Measurements from ENCODE around the gene EPHA7.

GRCh38 chr6:93373445-93373844 lies 45.9 kb downstream of the EPHA7 start:
- TF ChIP-seq RAD21 (IDR thresholded peaks at IDR 0.05; ENCODE audit: low read depth) (no peak), POLR2AphosphoS5 (IDR thresholded peaks at IDR 0.05; ENCODE audit: low read depth, low read length) (no peak), FOSL1 (IDR thresholded peaks at IDR 0.05; ENCODE audit: low read depth) (no peak), SIN3A (IDR thresholded peaks at IDR 0.05; ENCODE audit: low read depth) (no peak), REST (IDR thresholded peaks at IDR 0.05; ENCODE audit: low read depth) (no peak), SRF (IDR thresholded peaks at IDR 0.05; ENCODE audit: low read depth) (no peak), ELF1 (IDR thresholded peaks at IDR 0.05; ENCODE audit: borderline replicate concordance, low read depth) (no peak), CTCF (IDR thresholded peaks at IDR 0.05 in 2 of 3, conservative IDR thresholded peaks at IDR 0.05 in 1 of 3; ENCODE audit: borderline replicate concordance in 1 of 3, insufficient read depth in 1 of 3, low read depth in 2 of 3, low read length in 2 of 3) (no peak)
